H9 (cell line): ENCODE results near the gene IL6R. TPM values are rescaled to one million over a fixed set of nuclear protein-coding genes. Genes with fewer than 3 reads are reported as not detected.

Source experiments
- DNase-seq: peaks from one replicate; pipeline ENCODE4 v3.0.0-alpha.2; 2017
- H2AFZ ChIP-seq: one replicate; pipeline ENCODE4 v1.6.1; 2013; ENCODE audit warnings: mild to moderate bottlenecking, low read length, control low read depth, moderate library complexity
- H2AK5ac ChIP-seq: 2 replicates; pipeline ENCODE4 v1.6.1; 2013; ENCODE audit warnings: low read length, control low read depth, mixed read lengths; ENCODE audit not compliant: insufficient read length
- H2BK120ac ChIP-seq: one replicate; pipeline ENCODE4 v1.6.1; 2013; ENCODE audit warnings: low read depth, mild to moderate bottlenecking, low read length, control low read depth, inconsistent platforms; ENCODE audit not compliant: poor library complexity, severe bottlenecking
- H2BK12ac ChIP-seq: 2 replicates; pipeline ENCODE4 v1.6.1; 2013; ENCODE audit warnings: low read length, control low read depth, mixed read lengths, low read depth; ENCODE audit not compliant: insufficient read length
- H2BK15ac ChIP-seq: 2 replicates; pipeline ENCODE4 v1.6.1; 2013; ENCODE audit warnings: low read depth, low read length, control low read depth
- H2BK20ac ChIP-seq: one replicate; pipeline ENCODE4 v1.6.1; 2013; ENCODE audit warnings: low read depth, mild to moderate bottlenecking, low read length, control low read depth, inconsistent platforms; ENCODE audit not compliant: poor library complexity, severe bottlenecking
- H2BK5ac ChIP-seq: 2 replicates; pipeline ENCODE4 v1.6.1; 2013; ENCODE audit warnings: low read length, control low read depth, mixed read lengths; ENCODE audit not compliant: insufficient read length
- H3K14ac ChIP-seq: 2 replicates; pipeline ENCODE4 v1.6.1; 2013; ENCODE audit warnings: low read length, control low read depth; ENCODE audit not compliant: insufficient read depth
- H3K18ac ChIP-seq: 2 replicates; pipeline ENCODE4 v1.6.1; 2013; ENCODE audit warnings: low read depth, mild to moderate bottlenecking, mixed read lengths, low read length, control low read depth; ENCODE audit not compliant: insufficient read length
- H3K23ac ChIP-seq: 2 replicates; pipeline ENCODE4 v1.6.1; 2013; ENCODE audit warnings: low read length, control low read depth, mixed read lengths, low read depth; ENCODE audit not compliant: insufficient read length
- H3K23me2 ChIP-seq: 2 replicates; pipeline ENCODE4 v1.6.1; 2013; ENCODE audit warnings: low read depth, mild to moderate bottlenecking, mixed read lengths, low read length, control low read depth; ENCODE audit not compliant: insufficient read length, poor library complexity, severe bottlenecking
- H3K27ac ChIP-seq: 2 replicates; pipeline ENCODE4 v1.5.1; 2013; ENCODE audit warnings: low read length, control low read depth, mixed read lengths, low read depth; ENCODE audit not compliant: insufficient read length
- H3K27me3 ChIP-seq: 2 replicates; pipeline ENCODE4 v1.6.1; 2013; ENCODE audit warnings: low read length, control low read depth, inconsistent platforms; ENCODE audit not compliant: insufficient read depth
- H3K4ac ChIP-seq: 2 replicates; pipeline ENCODE4 v1.6.1; 2013; ENCODE audit warnings: low read depth, mild to moderate bottlenecking, control low read depth, inconsistent platforms, low read length, moderate library complexity
- H3K4me1 ChIP-seq: 2 replicates; pipeline ENCODE4 v1.6.1; 2013; ENCODE audit warnings: low read length, control low read depth, inconsistent platforms; ENCODE audit not compliant: insufficient read depth
- H3K4me2 ChIP-seq: 2 replicates; pipeline ENCODE4 v1.6.1; 2013; ENCODE audit warnings: low read length, control low read depth, mixed read lengths; ENCODE audit not compliant: insufficient read length, insufficient read depth
- H3K56ac ChIP-seq: 2 replicates; pipeline ENCODE4 v1.6.1; 2013; ENCODE audit warnings: low read depth, mild to moderate bottlenecking, mixed read lengths, low read length, control low read depth; ENCODE audit not compliant: insufficient read length
- H3K79me1 ChIP-seq: 2 replicates; pipeline ENCODE4 v1.6.1; 2013; ENCODE audit warnings: low read depth, mild to moderate bottlenecking, moderate library complexity, low read length, control low read depth, inconsistent platforms; ENCODE audit not compliant: insufficient read depth, poor library complexity, severe bottlenecking
- H3K79me2 ChIP-seq: 2 replicates; pipeline ENCODE4 v1.6.1; 2013; ENCODE audit warnings: low read length, control low read depth, inconsistent platforms; ENCODE audit not compliant: insufficient read depth
- H3K9ac ChIP-seq: 2 replicates; pipeline ENCODE4 v1.6.1; 2013; ENCODE audit warnings: low read length, control low read depth, mixed read lengths; ENCODE audit not compliant: insufficient read length; ENCODE audit errors: extremely low read depth
- H3K9me3 ChIP-seq: one replicate; pipeline ENCODE4 v1.6.1; 2013; ENCODE audit warnings: low read depth, low read length, inconsistent platforms; ENCODE audit not compliant: control insufficient read depth
- H3T11ph ChIP-seq: one replicate; pipeline ENCODE4 v1.6.1; 2013; ENCODE audit warnings: mild to moderate bottlenecking, low read length, control low read depth, inconsistent platforms
- H4K20me1 ChIP-seq: one replicate; pipeline ENCODE4 v1.6.1; 2013; ENCODE audit not compliant: control insufficient read depth, insufficient read length, insufficient read depth
- H4K5ac ChIP-seq: 2 replicates; pipeline ENCODE4 v1.6.1; 2013; ENCODE audit warnings: low read depth, mild to moderate bottlenecking, mixed read lengths, low read length, control low read depth; ENCODE audit not compliant: insufficient read length
- H4K8ac ChIP-seq: replicated peaks from 2 replicates; pipeline ENCODE4 v1.6.1; 2013; ENCODE audit warnings: low read length, control low read depth, mixed read lengths, low read depth; ENCODE audit not compliant: insufficient read length
- H4K91ac ChIP-seq: 2 replicates; pipeline ENCODE4 v1.6.1; 2013; ENCODE audit warnings: low read depth, mild to moderate bottlenecking, moderate library complexity, mixed read lengths, low read length, control low read depth; ENCODE audit not compliant: insufficient read length
- H3K27ac Mint-ChIP-seq, 3 experiments: 2 replicates in 2 of 3; 3 replicates in 1 of 3; pipeline ENCODE4 v1.8.0; 2020 to 2021; ENCODE audit warnings: mixed read lengths in 3 of 3, mild to moderate bottlenecking in 1 of 3, moderate library complexity in 1 of 3
- H3K27me3 Mint-ChIP-seq: 2 replicates; pipeline ENCODE4 v1.8.0; 2021; ENCODE audit warnings: low read depth, mild to moderate bottlenecking, moderate library complexity, mixed read lengths
- H3K36me3 Mint-ChIP-seq, 3 experiments: 2 replicates in 2 of 3; 3 replicates in 1 of 3; pipeline ENCODE4 v1.8.0; 2020 to 2021; ENCODE audit warnings: low read depth in 3 of 3, mixed read lengths in 3 of 3; ENCODE audit not compliant: insufficient read depth in 1 of 3
- H3K4me1 Mint-ChIP-seq, 2 experiments: 2 replicates each; pipeline ENCODE4 v1.8.0; 2020; ENCODE audit warnings: mixed read lengths in 2 of 2
- H3K4me3 Mint-ChIP-seq, 2 experiments: 2 replicates in 1 of 2; 3 replicates in 1 of 2; pipeline ENCODE4 v1.8.0; 2020 to 2021; ENCODE audit warnings: mild to moderate bottlenecking in 2 of 2, mixed read lengths in 2 of 2, moderate library complexity in 1 of 2
- H3K9me3 Mint-ChIP-seq, 2 experiments: 2 replicates in 1 of 2; 3 replicates in 1 of 2; pipeline ENCODE4 v1.8.0; 2020; ENCODE audit warnings: mild to moderate bottlenecking in 2 of 2, mixed read lengths in 2 of 2, moderate library complexity in 1 of 2
- CTCF ChIP-seq: fragments of 200-600 bp; sonication (generic); conservative IDR thresholded peaks from 3 replicates; pipeline ENCODE4 v1.8.0; 2021; ENCODE audit warnings: antibody characterized with exemption, mild to moderate bottlenecking
- WGBS: extraction: QIAGEN DNeasy Blood & Tissue Kit; methylation state at CpG from one replicate; pipeline ENCODE4 v1.1.7; 2013; ENCODE audit warnings: missing lambda C conversion rate, low lambda C conversion rate, mixed read lengths; ENCODE audit not compliant: insufficient read length; ENCODE audit errors: extremely low coverage; 5-methylcytosine and 5-hydroxymethylcytosine counted together
- total RNA-seq: library from RNA; stranded (reverse); gene quantifications from 2 replicates; pipeline ENCODE4 v1.2.1, GENCODE V29; 2021

Gene IL6R
- total RNA-seq, 1 experiment from 2014 or later, result 1.7 TPM

GRCh38 chr1:154453574-154454352, 48.6 kb downstream of the IL6R start:
- no peak for DNase-seq
- H2BK15ac ChIP-seq, result no peak overlapping the region
- no peak overlapping the region for H3K4me2 ChIP-seq
- no peaks in the 10 kb centered on the region; the same call in none of the 2 replicates for H3K27me3 Mint-ChIP-seq
- H4K5ac ChIP-seq, result no peak overlapping the region
- no peak overlapping the region for H3K18ac ChIP-seq
- H3T11ph ChIP-seq, result no peak overlapping the region
- TF ChIP-seq CTCF, result no peak
- H3K9me3 ChIP-seq, result no peaks in the 10 kb centered on the region
- no peak overlapping the region for H4K91ac ChIP-seq
- H3K14ac ChIP-seq, result no peak overlapping the region
- no peaks in the 10 kb centered on the region for H3K79me1 ChIP-seq
- H3K23me2 ChIP-seq, result no peaks in the 10 kb centered on the region
- no CpG with 5 or more reads among the region's 5 CpGs for WGBS
- H2AFZ ChIP-seq, result no peak overlapping the region
- H3K56ac ChIP-seq, result no peak overlapping the region
- H3K9me3 Mint-ChIP-seq, result no peaks in the 10 kb centered on the region
- no peaks in the 10 kb centered on the region for H3K27me3 ChIP-seq
- H3K4me3 Mint-ChIP-seq, result no peak overlapping the region
- H3K9ac ChIP-seq, result no peak overlapping the region
- H2AK5ac ChIP-seq, result no peak overlapping the region
- H3K36me3 Mint-ChIP-seq, result no peaks in the 10 kb centered on the region
- no peak overlapping the region for H3K27ac ChIP-seq
- no peak overlapping the region for H2BK120ac ChIP-seq
- no peaks in the 10 kb centered on the region for H3K4me1 ChIP-seq
- no peaks in the 10 kb centered on the region for H4K20me1 ChIP-seq
- no peaks in the 10 kb centered on the region for H3K4me1 Mint-ChIP-seq
- no peaks in the 10 kb centered on the region for H3K79me2 ChIP-seq
- H3K27ac Mint-ChIP-seq, result no peak overlapping the region; a peak in 2 of 7 replicates
- H2BK5ac ChIP-seq, result no peak overlapping the region
- no peak overlapping the region for H3K4ac ChIP-seq
- H4K8ac ChIP-seq, result no peak overlapping the region
- H2BK12ac ChIP-seq, result no peak overlapping the region
- H3K23ac ChIP-seq, result no peak overlapping the region
- H2BK20ac ChIP-seq, result no peak overlapping the region
